IMR-90 (cell line): ENCODE data around the gene MPST. TPM values are rescaled to one million over a fixed set of nuclear protein-coding genes. Genes with fewer than 3 reads are reported as not detected.

ENCODE experiments used
- ATAC-seq: fragments of 200-7000 bp; cut with Tn5 transposase; 2 replicates; pipeline ENCODE4 v1.9.1; 2020; ENCODE audit warnings: low read depth, mild to moderate bottlenecking, moderate library complexity
- BruUV-seq: library from RNA; stranded (reverse); fragments of 400-500 nt; replicated peaks from 2 replicates; lab custom pipeline; 2021; lab: Mats Ljungman, UMichigan
- CTCF ChIA-PET: fragments of 300-600 bp; formaldehyde crosslinking; extraction: SDS; loops from one replicate; lab custom pipeline; 2021; ENCODE audit warnings: antibody characterized with exemption; lab: Yijun Ruan, JAX
- POLR2A ChIA-PET: fragments of 300-600 bp; sonication (Branson Sonifier 250); formaldehyde crosslinking; loops from one replicate; lab custom pipeline; 2022; ENCODE audit warnings: antibody characterized with exemption; ENCODE audit not compliant: unreplicated experiment; lab: Charles Lee
- DNase-seq: peaks from one replicate; pipeline ENCODE4 v3.0.0; 2013
- H2AFZ ChIP-seq: replicated peaks from 2 replicates; pipeline ENCODE3; 2013; ENCODE audit warnings: low read length, mild to moderate bottlenecking; ENCODE audit not compliant: poor library complexity
- H2AK5ac ChIP-seq: 2 replicates; pipeline ENCODE4 v1.6.1; 2013; ENCODE audit warnings: low read depth, low read length, inconsistent platforms
- H2AK9ac ChIP-seq: replicated peaks from 2 replicates; pipeline ENCODE3; 2013; ENCODE audit warnings: mild to moderate bottlenecking, low read depth, low read length, moderate library complexity; ENCODE audit not compliant: poor library complexity
- H2BK120ac ChIP-seq: 2 replicates; pipeline ENCODE4 v1.6.1; 2013; ENCODE audit warnings: low read depth, low read length, inconsistent platforms
- H2BK15ac ChIP-seq: 3 replicates; pipeline ENCODE4 v1.6.1; 2013; ENCODE audit warnings: low read depth, low read length, inconsistent platforms
- H2BK20ac ChIP-seq: 2 replicates; pipeline ENCODE4 v1.6.1; 2013; ENCODE audit warnings: low read depth, mild to moderate bottlenecking, inconsistent platforms, low read length, moderate library complexity
- H2BK5ac ChIP-seq: 2 replicates; pipeline ENCODE4 v1.6.1; 2013; ENCODE audit warnings: mild to moderate bottlenecking, low read depth, low read length, inconsistent platforms; ENCODE audit not compliant: poor library complexity, severe bottlenecking
- H3K14ac ChIP-seq: replicated peaks from 2 replicates; pipeline ENCODE4 v1.6.1; 2013; ENCODE audit warnings: low read depth, low read length, inconsistent platforms
- H3K18ac ChIP-seq: 2 replicates; pipeline ENCODE4 v1.6.1; 2013; ENCODE audit warnings: low read depth, low read length, control low read depth
- H3K23ac ChIP-seq: 2 replicates; pipeline ENCODE4 v1.6.1; 2013; ENCODE audit warnings: low read depth, low read length, inconsistent platforms
- H3K27ac ChIP-seq: 2 replicates; pipeline ENCODE4 v1.5.1; 2013; ENCODE audit warnings: mild to moderate bottlenecking, control low read depth, low read length; ENCODE audit not compliant: insufficient read depth
- H3K27me3 ChIP-seq: 2 replicates; pipeline ENCODE4 v1.6.1; 2013; ENCODE audit warnings: low read length; ENCODE audit not compliant: control insufficient read depth, insufficient read depth
- H3K36me3 ChIP-seq: 2 replicates; pipeline ENCODE4 v1.6.1; 2013; ENCODE audit warnings: low read length, mixed read lengths; ENCODE audit not compliant: control insufficient read depth, insufficient read depth
- H3K4ac ChIP-seq: 2 replicates; pipeline ENCODE4 v1.6.1; 2013; ENCODE audit warnings: low read depth, low read length, inconsistent platforms
- H3K4me1 ChIP-seq: 2 replicates; pipeline ENCODE4 v1.6.1; 2013; ENCODE audit warnings: low read length, mixed read lengths; ENCODE audit not compliant: control insufficient read depth, insufficient read depth
- H3K4me2 ChIP-seq: 2 replicates; pipeline ENCODE4 v1.6.1; 2013; ENCODE audit warnings: low read depth, mild to moderate bottlenecking, control low read depth, low read length, moderate library complexity
- H3K4me3 ChIP-seq: 2 replicates; pipeline ENCODE4 v1.5.1; 2013; ENCODE audit warnings: low read depth, mild to moderate bottlenecking, control low read depth, low read length, moderate library complexity; ENCODE audit not compliant: insufficient read depth
- H3K56ac ChIP-seq: 2 replicates; pipeline ENCODE4 v1.6.1; 2013; ENCODE audit warnings: low read length, inconsistent platforms; ENCODE audit not compliant: insufficient read depth; ENCODE audit errors: extremely low read depth
- H3K79me1 ChIP-seq, 2 experiments: 2 replicates each; pipeline ENCODE4 v1.6.1; 2013; ENCODE audit warnings: low read length in 2 of 2, inconsistent platforms in 1 of 2, low read depth in 1 of 2
- H3K9ac ChIP-seq: 2 replicates; pipeline ENCODE4 v1.6.1; 2013; ENCODE audit warnings: low read depth, low read length, control low read depth
- H3K9me1 ChIP-seq: 2 replicates; pipeline ENCODE4 v1.6.1; 2013; ENCODE audit warnings: low read length, inconsistent platforms; ENCODE audit not compliant: insufficient read depth
- H3K9me3 ChIP-seq: 2 replicates; pipeline ENCODE4 v1.6.1; 2013; ENCODE audit warnings: low read length; ENCODE audit not compliant: control insufficient read depth, insufficient read depth
- H4K20me1 ChIP-seq: 2 replicates; pipeline ENCODE4 v1.6.1; 2013; ENCODE audit warnings: low read length, inconsistent platforms; ENCODE audit not compliant: insufficient read depth
- H4K5ac ChIP-seq: 2 replicates; pipeline ENCODE4 v1.6.1; 2013; ENCODE audit warnings: mild to moderate bottlenecking, low read depth, low read length, control low read depth
- H4K8ac ChIP-seq, 2 experiments: 2 replicates each; pipeline ENCODE4 v1.6.1; 2013; ENCODE audit warnings: low read depth in 2 of 2, low read length in 2 of 2, control low read depth in 1 of 2, inconsistent platforms in 1 of 2
- H4K91ac ChIP-seq: 2 replicates; pipeline ENCODE4 v1.6.1; 2013; ENCODE audit warnings: low read depth, low read length, inconsistent platforms; ENCODE audit not compliant: insufficient read depth
- CHD1 ChIP-seq: IDR thresholded peaks from 2 replicates; pipeline ENCODE4 v1.6.1; 2012; ENCODE audit warnings: low read depth, low read length, improper control_type of control experiment
- CTCF ChIP-seq: conservative IDR thresholded peaks from 2 replicates; pipeline ENCODE4 v1.5.1; 2012; ENCODE audit warnings: mild to moderate bottlenecking, low read depth, low read length, improper control_type of control experiment
- MAZ ChIP-seq: IDR thresholded peaks from 2 replicates; pipeline ENCODE4 v1.6.1; 2012; ENCODE audit warnings: low read depth, mild to moderate bottlenecking, low read length, improper control_type of control experiment, moderate library complexity, borderline replicate concordance
- POLR2A ChIP-seq: IDR thresholded peaks from 2 replicates; pipeline ENCODE4 v1.6.1; 2012; ENCODE audit warnings: mild to moderate bottlenecking, low read depth, low read length
- RAD21 ChIP-seq: IDR thresholded peaks from 2 replicates; pipeline ENCODE4 v1.6.1; 2012; ENCODE audit warnings: low read length, improper control_type of control experiment
- RCOR1 ChIP-seq: IDR thresholded peaks from 2 replicates; pipeline ENCODE4 v1.6.1; 2012; ENCODE audit warnings: mild to moderate bottlenecking, low read length, improper control_type of control experiment; ENCODE audit not compliant: insufficient replicate concordance
- SMC3 ChIP-seq: fragments of 150-350 bp; IDR thresholded peaks from 2 replicates; pipeline ENCODE4 v1.6.1; 2016; ENCODE audit warnings: low read depth, mild to moderate bottlenecking, antibody characterized with exemption, low read length, moderate library complexity
- WGBS, 2 experiments: methylation state at CpG; one replicate each; pipeline versions ENCODE4 v1.1.5 to v1.1.7; 2013; ENCODE audit warnings: missing lambda C conversion rate in 2 of 2; ENCODE audit not compliant: insufficient read length in 1 of 2; ENCODE audit errors: extremely low coverage in 2 of 2; 5-methylcytosine and 5-hydroxymethylcytosine counted together
- dilution Hi-C: fragments of 300-500 bp; cut with HindIII; formaldehyde crosslinking; loops from one replicate; pipeline ENCODE4 v1.14.3; 2018; ENCODE audit warnings: low sequenced_read_pairs; ENCODE audit not compliant: unreplicated experiment
- in situ Hi-C: fragments of 300-500 bp; cut with MboI; formaldehyde crosslinking; loops from 3 replicates; pipeline ENCODE4 v1.14.3; 2019; ENCODE audit warnings: low sequenced_read_pairs, inconsistent platforms, mixed read lengths
- intact Hi-C: fragments of 100-400 bp; cut with micrococcal nuclease; formaldehyde crosslinking; loops from 2 replicates; pipeline ENCODE4 v1.10.0; 2022
- polyA plus RNA-seq, 3 experiments: library from polyadenylated mRNA; depleted of rRNA; stranded (reverse); fragments of >200 nt; gene quantifications; 2 replicates each; pipeline ENCODE4 v1.2.3, GENCODE V29; 2012; ENCODE audit warnings: low replicate concordance in 1 of 3
- total RNA-seq: library from RNA; depleted of rRNA; stranded (reverse); fragments of >200 nt; gene quantifications from 2 replicates; pipeline ENCODE4 v1.2.3, GENCODE V29; 2012

Gene MPST
- total and polyA plus RNA-seq, 2 of the 4 experiments (the other 2 are of a cell fraction), result 19.2 to 43.0 TPM

- Histone ChIP-seq H2AK9ac (no peak overlapping the region), H4K5ac (no peak overlapping the region), H3K27ac (no peak overlapping the region), H3K4me1 (no peaks in the 10 kb centered on the region), H3K4me3 (no peak overlapping the region), H3K9me1 (no peaks in the 10 kb centered on the region), H3K23ac (no peak overlapping the region), H3K14ac (no peak overlapping the region), H3K9me3 (no peaks in the 10 kb centered on the region), H2AK5ac (no peak overlapping the region), H2BK120ac (no peak overlapping the region), H4K8ac (no peak overlapping the region), H3K79me1 (no peaks in the 10 kb centered on the region), H4K20me1 (no peaks in the 10 kb centered on the region), H3K18ac (no peak overlapping the region), H3K56ac (no peak overlapping the region), H3K27me3 (peaks cover 42% of the 10 kb centered on the region), H2BK5ac (no peak overlapping the region), H3K4ac (no peak overlapping the region), H4K91ac (no peak overlapping the region), H3K4me2 (no peak overlapping the region), H3K36me3 (no peaks in the 10 kb centered on the region), H2BK20ac (no peak overlapping the region), H2AFZ (peak overlapping the region; percentile 52), H3K9ac (no peak overlapping the region), H2BK15ac (no peak overlapping the region)
- POLR2A ChIA-PET, result no interaction called here
- in situ Hi-C loops, result no loop called here
- CTCF ChIA-PET, result no interaction called here
- no TSS peak for BruUV-seq
- intact Hi-C loops, result loop anchor here (1.0 to 5.0 kb wide), 2 partner anchors 121 to 379 kb away; no protein-coding TSS in a partner anchor
- dilution Hi-C loops, result no loop called here
- DNase-seq (peak; percentile 37), ATAC-seq (peak; percentile 86)
- 0% methylated on average over 1 of the region's 15 CpGs; no CpG with 5 or more reads in 1 of the 2 experiments for WGBS, 2 experiments
- TF ChIP-seq MAZ (no peak; the same call in 1 of the 2 replicates), CHD1 (no peak), POLR2A (no peak), RCOR1 (no peak), SMC3 (peak; percentile 73), RAD21 (peak; percentile 70), CTCF (peak; percentile 81)
Observed at GRCh38 chr22:37077802-37078448, 58.4 kb downstream of the MPST start.
